GM19025 (cell line): ENCODE results near the gene SDF2L1.

Experiments
- ATAC-seq: cut with Tn5 transposase; IDR thresholded peaks from one replicate; pipeline ENCODE4 v1.9.1; 2021; ENCODE audit warnings: mild to moderate bottlenecking, low read depth, moderate library complexity; ENCODE audit not compliant: unreplicated experiment

SDF2L1 gene

GRCh38 chr22:21621025-21621424 lies 21.1 kb upstream of the SDF2L1 start:
- no peak for ATAC-seq

GRCh38 chr22:21622011-21622918 lies 19.8 kb upstream of the SDF2L1 start:
- no peak for ATAC-seq

- ATAC-seq, result no peak
Measured at GRCh38 chr22:21622919-21623647, 19.0 kb upstream of the SDF2L1 start.

GRCh38 chr22:21623648-21623970 lies 18.5 kb upstream of the SDF2L1 start:
- ATAC-seq, result no peak

- no peak for ATAC-seq
Measured at GRCh38 chr22:21624120-21624879, 17.8 kb upstream of the SDF2L1 start.

- ATAC-seq, result no peak
Measured at GRCh38 chr22:21624880-21625791, 17.0 kb upstream of the SDF2L1 start.

GRCh38 chr22:21626073-21626734 lies 15.9 kb upstream of the SDF2L1 start:
- ATAC-seq, result no peak

GRCh38 chr22:21626735-21627469 lies 15.2 kb upstream of the SDF2L1 start:
- no peak for ATAC-seq

GRCh38 chr22:21628386-21629254 lies 13.5 kb upstream of the SDF2L1 start:
- ATAC-seq, result peak; percentile 19

- peak; percentile 72 for ATAC-seq
Measured at GRCh38 chr22:21629255-21630149, 12.6 kb upstream of the SDF2L1 start, which contains the start of gene YDJC. Gene YDJC (minus strand): TSS chr22:21630022. CDS start chr22:21630014, 8 bp downstream.

GRCh38 chr22:21631025-21631424 lies 11.1 kb upstream of the SDF2L1 start:
- ATAC-seq, result no peak

GRCh38 chr22:21632237-21632895 lies 9.7 kb upstream of the SDF2L1 start, which contains the start of gene CCDC116:
Gene CCDC116 (plus strand): TSS chr22:21632760. CDS start chr22:21633182, 422 bp downstream.
- no peak for ATAC-seq

- no peak for ATAC-seq
Measured at GRCh38 chr22:21632931-21633330, 9.2 kb upstream of the SDF2L1 start.

GRCh38 chr22:21633481-21633880 lies 8.6 kb upstream of the SDF2L1 start:
- ATAC-seq, result no peak

- no peak for ATAC-seq
Measured at GRCh38 chr22:21634081-21634480, 8.0 kb upstream of the SDF2L1 start.

GRCh38 chr22:21634844-21635243 lies 7.3 kb upstream of the SDF2L1 start:
- no peak for ATAC-seq
